IPS-NIHi7 (cell line): ENCODE data around the gene STEAP3.
A peak's percentile ranks its signal among the peaks of the same experiment; 100 is the strongest.

ENCODE experiments used
- DNase-seq: peaks from one replicate; pipeline ENCODE4 v3.0.0; 2012; ENCODE audit warnings: mixed read lengths; ENCODE audit errors: extremely low spot score

Gene STEAP3

GRCh38 chr2:119225105-119225865, 1.7 kb downstream of the STEAP3 start:
- no peak for DNase-seq

DNA sequence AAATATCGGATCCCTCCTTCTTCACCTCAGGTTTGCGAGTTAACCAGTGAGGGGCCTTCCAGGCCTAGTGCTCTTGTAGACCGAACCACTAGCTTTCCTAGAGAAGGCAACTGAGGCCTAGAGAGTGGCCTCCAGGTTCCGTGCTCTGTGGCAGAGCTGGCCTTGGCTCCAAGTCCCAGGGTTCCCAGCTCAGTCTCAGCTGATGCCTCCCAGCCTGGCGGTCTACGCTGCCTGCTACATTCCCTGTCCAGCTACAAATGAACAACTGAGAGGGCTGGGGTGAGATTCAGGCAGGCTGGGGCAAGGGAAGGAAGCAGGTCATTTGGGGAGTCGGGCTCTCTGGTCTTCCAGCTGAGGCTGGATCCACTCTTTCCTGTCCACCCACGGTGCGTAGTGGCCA, 2.3 kb downstream of the STEAP3 start:
- DNase-seq: no peak

DNA sequence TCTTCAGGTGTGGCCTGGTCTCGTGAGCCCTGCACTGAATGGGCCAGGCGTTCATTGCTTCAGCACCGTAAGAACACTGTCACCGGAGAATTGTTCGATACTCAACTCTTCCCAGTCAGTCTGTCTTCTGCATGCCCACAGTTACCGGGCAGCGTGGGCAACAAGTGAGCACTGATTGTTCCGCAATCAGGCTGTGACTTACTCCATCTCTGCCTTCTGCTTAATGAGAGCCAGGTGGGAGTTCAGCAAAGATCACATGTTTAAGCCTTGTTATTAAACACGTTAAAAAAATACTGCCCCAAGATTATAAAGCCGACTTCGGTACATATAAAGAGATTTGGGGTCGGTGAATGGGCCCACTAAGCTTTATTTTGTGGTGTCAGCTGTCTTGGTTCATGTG, 3.7 kb downstream of the STEAP3 start:
- DNase-seq: no peak

- DNase-seq: no peak
Observed at GRCh38 chr2:119228136-119228535, 4.5 kb downstream of the STEAP3 start.

DNA sequence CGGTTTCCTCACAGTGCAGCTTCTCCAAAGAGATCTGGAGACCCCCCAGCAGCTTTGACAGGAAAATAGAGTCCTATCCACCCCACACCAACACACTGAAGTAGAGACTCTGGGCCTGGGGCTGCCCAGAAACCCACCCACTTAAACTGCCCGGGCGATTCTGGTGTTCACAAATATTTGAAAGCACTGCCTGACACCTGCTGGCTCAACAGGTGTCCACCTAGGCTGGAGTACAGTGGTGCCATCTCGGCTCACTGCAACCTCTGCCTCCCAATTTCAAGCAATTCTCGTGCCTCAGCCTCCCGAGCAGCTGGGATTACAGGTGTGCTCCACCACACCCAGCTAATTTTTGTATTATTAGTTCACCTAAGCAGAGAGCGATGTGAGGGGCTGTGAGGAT, 5.3 kb downstream of the STEAP3 start:
- DNase-seq: no peak

GRCh38 chr2:119229716-119230115, 6.1 kb downstream of the STEAP3 start:
- no peak for DNase-seq

DNA sequence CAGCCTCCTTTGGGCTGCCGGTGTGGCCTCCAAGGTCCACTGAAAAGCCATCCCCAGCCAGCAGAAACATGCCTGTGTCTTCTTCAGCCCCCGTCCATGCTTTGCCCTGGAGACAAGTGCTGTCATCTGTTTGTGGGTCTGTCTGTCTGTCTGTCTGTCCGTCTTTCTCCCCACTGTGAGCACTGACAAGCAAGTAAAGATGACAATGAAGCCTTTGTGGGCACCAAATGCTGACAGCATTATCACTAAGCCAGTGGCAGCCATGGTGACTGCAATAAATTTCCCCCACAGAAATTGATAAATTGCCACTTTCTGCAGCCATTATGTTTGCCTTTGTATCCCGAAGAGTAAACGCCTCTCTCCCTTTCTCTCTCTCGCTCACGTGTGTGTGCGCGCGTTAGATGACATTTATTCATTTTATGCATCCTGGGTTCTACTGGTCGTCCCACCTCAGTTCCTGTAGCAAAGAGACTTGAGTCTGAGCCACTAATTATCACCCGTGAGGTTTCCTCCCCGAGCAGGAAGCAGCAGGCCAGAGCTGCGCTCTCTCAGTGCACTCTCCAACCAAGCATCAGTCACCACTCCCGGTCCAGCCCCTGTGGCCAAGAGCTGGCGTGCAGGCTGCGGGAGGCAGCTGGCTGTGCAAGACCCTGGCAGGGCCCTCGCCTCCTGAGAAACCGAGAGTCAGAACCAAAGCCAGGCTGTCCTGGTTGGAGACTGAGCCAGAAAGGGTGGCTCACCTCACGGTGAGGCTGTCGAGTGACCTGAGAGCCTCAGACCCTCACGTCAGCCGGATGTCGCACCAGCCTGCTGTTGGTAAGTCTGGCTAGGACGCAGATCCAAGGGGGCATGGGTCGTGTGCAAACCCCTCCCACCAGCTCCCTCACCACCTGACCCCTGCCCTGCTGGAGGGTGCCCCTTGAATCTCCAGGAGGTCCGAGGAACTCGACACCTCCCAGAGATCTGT, 6.9 kb downstream of the STEAP3 start:
- DNase-seq: no peak

DNA sequence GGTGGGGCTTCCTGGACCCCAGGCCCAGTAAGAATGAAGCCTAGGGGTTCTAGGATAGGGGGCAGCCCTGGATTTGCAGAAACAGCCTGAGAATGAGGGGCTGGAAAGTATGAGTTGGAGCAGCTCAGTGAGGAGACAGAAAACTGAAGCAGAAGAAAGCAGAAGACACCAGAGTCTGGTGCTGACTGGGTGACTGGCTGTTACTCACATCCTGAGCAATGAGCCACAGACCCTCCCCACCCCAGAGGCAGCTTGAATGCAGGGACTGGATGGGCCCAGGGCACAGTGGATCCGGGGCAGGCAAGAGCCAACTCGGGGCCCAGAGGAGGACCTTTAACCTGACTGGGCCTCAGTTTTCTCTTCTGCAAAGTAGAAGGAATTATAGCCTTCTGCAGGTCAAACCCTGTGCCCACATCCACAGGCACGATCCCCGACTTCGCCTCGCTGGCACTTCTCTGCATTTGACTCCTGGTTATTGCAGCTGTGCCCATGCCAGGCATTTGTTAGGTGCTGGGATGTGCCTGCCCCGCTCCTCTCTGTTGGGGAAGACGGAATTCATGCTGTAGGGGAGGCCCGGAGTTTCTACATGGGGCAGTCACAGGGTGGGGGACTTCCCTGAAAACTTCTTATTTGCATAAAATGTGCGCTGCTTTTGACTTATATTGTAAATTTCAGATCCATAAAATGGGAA, 8.5 kb downstream of the STEAP3 start:
- no peak for DNase-seq

- no peak for DNase-seq
Observed at GRCh38 chr2:119232666-119232993, 9.0 kb downstream of the STEAP3 start.

GRCh38 chr2:119233326-119234020, 9.8 kb downstream of the STEAP3 start:
- DNase-seq: no peak

DNA sequence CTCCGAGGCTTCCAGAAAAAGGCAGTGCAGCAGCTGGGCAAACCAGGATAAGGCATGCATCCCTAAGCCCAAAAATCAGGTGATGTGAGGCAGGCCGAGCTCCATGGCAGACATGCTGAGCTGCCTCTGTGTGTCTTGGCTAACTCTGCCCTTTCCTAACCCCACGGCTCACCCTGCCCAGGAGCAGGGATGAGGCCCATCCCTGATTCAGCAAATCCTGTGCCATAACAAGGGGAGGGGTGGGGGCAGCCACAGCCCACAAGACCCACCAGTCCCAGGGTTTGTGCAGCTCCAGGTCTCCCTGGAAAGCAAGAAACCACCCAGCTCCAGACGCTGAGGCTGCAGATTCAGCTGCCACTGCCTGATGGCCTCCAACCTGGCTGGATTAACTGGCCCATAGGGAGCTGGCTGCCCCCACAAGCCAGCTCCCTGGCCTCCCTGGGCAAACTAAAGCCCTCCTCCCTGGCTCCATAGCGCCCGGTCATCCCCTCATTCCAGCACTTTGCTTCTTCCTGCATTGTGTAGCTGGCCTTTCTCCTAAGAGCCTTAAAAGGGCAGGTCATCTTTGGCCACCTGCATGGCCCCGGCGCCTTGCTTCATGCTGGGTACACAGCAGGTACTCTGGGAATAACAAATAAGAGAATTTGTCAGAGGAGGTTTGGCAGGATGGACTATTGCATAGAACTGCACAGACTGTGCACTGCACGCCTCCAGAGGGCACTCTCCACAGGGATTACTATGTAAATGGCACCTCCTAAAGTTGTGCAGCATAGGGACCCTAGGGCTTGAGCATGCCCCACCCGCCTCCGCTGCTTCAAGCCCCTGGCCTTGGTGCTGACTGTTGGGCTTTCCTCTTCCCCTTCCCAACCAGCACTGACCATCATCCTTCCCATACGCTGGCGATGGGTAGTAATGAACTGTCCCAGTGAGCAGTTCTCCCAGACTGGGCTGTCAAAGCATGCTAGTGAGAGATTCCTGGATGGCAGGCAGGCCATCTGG, 10.7 kb downstream of the STEAP3 start:
- DNase-seq: peak; percentile 83

DNA sequence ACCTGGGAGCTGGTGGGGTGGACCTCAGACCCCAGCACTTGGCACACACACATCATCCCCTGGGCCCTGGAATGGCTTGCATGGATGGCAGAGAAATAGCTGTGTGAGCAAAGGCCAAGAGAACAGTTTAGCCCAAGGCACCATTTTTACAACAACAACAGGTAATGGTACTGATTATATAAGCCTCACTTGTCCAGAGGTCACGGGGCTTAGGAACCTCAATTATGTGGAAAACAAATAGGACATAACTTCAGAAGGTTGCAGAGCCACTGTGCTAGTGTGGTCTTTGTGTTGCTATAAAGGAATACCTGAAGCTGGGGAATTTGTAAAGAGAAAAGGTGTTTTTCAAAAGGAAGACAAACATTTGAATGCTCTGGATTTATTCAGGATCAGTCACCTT, 13.2 kb downstream of the STEAP3 start:
- DNase-seq: no peak

DNA sequence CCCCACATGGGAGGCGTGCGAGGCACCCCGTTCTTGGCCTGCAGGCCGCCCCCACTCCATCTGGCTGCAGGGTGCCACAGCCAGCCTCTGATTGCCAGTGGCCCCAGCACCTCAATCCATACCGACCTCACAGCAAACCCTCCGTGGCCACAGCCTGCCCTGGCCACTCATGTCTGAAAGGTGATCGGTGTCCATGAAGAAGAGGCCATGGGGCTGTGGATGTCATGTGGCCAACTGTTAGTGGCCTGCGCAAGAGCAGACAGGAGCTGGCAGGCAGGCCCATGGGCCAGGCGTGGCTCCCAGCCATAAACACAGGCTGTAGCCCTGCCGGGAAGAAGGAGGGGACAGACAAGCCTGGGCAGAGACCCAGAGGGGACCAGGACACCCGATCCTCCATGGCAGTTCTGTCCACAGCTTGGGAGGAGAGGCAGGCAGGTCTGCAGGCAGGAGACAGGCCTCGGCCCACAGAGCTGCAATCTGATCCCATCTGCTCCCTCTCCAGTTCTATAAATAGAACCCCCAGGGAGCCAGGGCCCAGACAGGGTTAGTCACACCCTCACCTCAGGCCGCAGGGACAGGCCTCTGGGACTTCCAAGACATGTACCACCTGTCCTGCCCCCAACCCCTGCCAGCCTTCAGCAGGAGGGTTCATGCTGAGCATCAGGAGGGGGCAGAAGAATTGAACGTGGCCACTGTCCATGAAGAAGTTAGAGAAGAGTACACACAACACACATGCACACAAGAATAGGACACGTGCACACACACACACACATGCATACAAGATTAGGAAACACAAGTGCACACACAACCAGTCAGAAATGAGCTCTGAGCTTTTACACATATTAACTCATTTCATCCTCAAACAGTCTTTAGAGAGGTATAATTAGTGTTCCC, 16.9 kb downstream of the STEAP3 start:
- DNase-seq: peak; percentile 58

DNA sequence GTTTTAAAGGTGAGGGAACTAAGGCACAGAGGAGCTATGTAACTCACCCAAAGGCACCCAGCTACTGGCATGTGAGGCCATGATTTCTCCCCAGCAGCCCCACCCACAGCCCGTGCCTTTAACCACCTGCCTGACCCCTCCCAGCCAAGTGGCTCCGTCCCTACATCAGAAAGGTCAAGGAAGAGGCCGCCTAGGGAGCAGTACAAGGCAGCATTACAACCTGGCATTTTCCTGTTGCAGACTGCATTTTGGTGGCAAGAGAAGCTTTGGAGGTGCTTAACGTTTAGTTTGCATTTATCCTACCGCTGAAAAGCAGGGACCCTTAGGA, 17.5 kb downstream of the STEAP3 start:
- DNase-seq: no peak

DNA sequence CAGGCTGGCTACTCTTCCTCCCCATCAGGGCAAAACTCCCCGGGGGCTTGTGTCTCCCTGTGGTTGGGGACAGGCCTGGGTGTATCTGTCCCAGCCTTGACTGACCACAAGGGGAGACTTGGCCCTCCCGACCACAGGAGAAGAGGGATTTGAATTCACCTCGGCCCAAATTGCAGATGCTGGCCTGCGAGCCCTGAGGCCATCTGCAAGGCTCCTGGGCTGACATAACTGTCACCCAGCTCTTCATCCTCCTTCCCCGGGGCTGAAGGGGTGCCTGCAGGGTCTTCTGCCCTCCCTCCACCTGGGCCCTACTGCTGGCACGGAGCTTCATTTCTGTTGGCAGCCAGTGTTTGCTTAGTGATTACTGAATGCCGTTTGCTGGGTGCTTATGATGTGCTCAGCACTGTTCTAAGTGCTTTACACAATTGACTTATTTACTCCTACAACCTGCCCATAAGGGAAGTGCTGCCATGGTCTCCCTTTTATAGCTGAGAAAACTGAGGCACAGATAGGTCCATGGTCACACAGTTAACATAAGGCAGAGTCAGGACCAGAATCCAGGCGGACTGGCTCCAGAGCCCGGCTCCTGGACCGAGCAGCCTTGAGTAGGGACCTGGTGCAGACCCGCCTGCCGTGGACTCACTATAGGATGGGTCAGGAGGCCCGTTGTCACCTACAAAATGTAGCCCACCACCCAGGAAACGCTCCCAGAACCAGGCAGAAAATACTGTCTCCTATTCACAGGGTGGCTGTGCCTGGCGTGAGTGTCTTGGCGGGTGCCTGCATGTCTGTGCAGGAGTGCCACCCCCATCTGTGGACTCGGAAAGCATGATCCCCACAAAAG, 18.9 kb downstream of the STEAP3 start:
- no peak for DNase-seq

- no peak for DNase-seq
Observed at GRCh38 chr2:119243621-119244020, 20.0 kb downstream of the STEAP3 start.

DNA sequence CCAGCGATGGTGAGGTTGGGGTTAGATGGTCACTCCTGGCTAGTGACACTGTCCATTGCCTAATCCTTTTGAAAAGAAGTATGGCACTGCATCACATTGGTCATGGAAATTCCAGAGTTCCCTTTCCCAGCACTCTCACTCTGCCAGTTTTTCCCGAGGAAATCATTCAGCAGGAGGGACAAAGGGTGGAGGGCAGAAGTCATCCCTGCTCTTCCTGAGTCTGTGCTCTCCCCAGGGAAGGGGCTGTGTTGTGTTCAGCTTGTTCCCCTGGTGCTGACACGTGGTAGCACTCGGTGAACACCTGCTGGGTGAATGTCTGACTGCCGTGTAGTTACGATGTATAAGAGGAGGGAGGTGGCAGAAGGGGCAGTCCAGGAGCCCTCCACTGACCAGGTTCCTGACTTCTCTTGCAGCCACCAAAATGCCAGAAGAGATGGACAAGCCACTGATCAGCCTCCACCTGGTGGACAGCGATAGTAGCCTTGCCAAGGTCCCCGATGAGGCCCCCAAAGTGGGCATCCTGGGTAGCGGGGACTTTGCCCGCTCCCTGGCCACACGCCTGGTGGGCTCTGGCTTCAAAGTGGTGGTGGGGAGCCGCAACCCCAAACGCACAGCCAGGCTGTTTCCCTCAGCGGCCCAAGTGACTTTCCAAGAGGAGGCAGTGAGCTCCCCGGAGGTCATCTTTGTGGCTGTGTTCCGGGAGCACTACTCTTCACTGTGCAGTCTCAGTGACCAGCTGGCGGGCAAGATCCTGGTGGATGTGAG, 21.6 kb downstream of the STEAP3 start:
- DNase-seq: no peak

DNA sequence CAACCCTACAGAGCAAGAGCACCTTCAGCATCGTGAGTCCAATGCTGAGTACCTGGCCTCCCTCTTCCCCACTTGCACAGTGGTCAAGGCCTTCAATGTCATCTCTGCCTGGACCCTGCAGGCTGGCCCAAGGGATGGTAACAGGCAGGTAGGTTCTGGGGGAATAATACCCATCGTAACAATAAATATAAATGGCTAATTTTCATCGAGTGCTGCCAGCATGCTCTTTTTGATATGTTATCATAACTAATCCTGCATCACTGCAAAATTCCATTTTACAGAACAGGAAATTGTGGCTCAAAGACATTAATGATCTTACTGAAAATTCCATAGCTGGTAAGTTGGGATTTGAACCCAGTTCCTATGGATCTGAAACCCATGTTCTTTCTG, 22.2 kb downstream of the STEAP3 start:
- DNase-seq: no peak
